Colon (tissue), 2 donors: ENCODE data around the gene PREP.

Experiments
- FAIRE-seq: peaks from 2 replicates; lab custom pipeline; 2012; peaks lifted over from hg19 to GRCh38; lab: Jason Lieb, UNC
- donor health status: control.
- donor health status: control.

The PREP gene

DNA sequence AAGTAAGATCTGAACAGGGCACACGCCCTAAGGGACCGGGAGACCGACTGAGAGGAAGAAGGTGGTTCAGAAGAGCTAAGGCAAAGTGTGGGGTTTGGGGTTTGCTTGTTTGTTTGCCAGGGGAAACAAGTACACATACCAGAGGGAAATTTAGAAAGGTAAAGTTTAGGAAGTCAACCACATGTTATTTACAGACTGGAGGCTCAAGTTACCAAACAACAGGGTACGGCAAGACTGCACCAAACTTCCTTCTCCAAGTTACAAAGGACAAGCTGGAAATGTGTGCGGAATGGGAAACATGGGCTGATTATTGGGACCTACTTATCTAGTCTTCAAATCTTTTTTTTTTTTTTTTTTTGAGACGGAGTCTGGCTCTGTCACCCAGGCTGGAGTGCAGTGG lies 11.2 kb downstream of the PREP start:
- no peak for FAIRE-seq

DNA sequence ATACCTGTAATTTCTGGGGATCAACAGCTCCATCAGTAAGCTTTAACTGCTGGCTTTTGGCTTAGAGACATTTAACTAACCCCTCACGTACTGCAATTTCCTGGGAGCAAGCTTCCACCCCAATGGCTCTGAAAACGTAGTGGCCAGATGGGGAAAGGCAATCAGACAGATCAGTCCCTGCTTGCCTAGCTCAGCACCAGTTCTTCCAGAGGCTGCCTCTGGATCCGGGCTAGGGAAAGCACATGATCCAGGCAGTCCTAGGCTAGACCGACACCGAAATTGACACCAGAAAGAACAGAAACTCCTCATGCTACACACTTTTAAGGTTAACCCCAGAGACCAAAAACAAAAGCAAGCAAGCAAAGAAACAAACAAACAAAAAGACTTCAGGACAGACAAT lies 13.3 kb downstream of the PREP start:
- FAIRE-seq, result no peak

DNA sequence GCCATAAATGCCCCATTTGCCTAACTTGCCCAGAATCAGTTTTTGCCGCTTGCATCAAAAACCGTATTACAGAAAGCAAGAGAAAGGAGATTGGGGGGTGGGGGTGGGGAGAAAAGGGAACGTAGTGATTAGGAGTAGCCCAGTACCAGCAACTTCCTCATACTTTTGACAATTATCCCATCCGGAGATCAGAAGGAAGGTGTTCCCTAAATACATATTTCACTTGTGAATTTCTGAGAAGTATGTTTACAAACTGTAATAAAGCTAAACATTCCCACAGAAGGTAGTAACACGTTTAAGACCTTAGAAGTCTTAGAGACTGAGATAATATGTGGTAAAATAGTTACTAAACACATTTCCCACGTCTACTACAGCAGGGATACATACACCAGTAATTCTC lies 14.5 kb downstream of the PREP start:
- FAIRE-seq, result no peak

DNA sequence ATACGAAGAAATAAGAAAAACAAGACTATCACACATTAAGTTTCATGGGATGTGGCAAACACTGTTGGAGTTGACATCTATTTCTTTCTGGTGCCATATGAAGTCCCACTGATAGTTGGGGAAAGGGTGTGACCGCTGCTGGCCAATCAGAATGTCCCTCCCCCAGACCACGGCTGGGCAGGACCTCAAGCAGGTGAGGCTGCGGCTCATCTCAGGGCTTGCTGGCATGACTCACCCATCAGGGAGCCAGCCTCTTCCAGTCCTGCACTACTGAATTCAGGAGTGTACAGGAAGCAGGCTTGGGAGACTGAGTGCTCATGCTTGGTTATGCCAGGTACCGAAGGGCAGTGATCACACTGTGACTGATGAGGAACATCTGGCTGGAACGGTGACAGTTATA lies 18.9 kb downstream of the PREP start:
- FAIRE-seq, result no peak

DNA sequence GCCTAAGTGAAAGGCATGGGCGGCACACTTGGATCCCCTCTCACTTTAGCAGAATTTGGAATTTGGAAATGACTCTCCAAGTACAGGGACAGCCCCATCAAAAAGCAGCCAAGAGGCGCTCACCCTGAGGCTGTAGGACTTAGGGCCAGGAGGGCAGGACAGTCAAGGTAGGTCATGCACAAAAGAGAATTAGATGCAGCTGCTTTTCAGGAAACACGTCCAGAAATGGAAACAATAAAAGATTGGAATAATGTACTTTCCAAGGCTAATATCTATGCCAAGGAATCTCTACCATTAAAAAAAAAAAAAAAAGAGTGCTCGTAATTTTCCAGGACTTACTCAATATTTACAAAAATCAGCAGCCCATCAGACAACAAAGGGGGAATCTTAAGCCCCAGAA lies 19.9 kb downstream of the PREP start:
- FAIRE-seq, result no peak

DNA sequence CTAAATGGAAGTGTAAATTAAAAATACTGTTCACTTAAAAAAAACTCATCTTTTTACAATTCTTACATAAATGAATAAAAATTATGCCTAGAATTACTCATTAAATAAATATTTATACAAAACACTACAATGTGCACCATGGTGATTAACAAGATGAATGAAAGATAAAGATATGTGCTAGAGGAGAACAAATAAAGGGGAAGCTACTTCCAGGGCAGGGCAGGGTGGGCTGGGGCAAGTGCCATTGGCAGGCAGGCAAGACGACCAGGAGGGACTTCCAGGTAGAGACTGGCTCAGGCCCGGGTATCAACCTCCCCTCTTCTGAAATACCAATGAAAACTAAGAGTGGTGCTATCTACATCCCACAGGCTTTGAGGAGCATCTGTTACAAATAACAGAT lies 20.4 kb downstream of the PREP start:
- FAIRE-seq, result no peak

DNA sequence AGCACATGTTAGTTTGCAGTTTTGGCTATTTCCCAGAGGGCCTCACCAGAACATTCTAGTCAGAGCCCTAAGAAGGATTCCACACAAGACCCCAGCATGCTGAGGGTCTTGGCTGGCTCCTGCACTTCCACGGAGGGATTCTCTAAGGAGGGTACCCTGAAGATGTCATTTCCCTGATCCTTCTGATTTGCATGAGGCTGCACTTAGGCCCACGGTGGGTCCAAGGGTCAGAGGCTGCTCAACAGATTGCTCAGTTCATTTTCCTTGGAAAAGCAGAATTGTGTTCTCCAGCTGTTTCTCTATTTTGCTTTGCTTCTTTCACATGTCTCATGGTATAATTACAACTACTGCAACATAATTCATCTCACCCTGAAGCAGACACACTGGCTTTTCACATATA lies 22.2 kb downstream of the PREP start:
- FAIRE-seq, result no peak

DNA sequence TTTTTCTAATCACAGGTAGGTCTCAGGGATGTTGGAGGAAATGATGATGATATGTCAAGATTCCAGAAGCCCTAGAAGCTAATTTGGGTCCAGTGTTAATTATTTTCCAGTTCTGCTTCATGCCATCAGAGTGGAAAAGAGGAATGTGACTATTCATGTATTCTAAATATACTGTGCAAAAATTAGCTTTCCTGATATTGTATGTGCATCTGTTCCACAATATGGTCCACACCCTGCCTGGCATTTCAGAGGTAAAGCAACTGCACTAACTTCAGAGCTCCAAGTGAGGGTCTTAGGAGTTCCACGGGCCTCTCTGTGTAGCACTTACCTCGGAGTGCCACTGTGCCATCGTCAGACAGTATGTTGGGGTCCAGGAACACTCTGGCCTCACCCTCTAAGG lies 27.1 kb downstream of the PREP start:
- no peak for FAIRE-seq

DNA sequence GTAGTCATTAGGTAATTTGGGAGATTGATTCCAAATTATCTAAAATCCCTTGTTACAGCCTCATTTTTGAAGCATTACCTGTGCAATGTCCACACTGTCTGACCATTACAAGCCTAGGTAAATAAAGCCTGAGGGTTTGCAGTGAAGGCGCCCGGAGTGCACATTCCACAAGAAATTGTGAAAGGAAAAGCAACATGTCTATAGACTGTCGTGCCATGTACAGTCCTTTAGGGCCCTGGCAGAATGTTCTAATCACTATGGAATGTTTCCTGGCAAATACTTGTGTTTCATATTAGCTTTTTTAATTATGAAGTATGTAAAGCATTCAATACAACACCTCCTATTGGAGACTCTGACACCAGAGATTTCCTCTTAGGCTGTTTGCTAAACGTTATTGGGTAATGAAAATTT lies 28.9 kb downstream of the PREP start:
- no peak for FAIRE-seq

DNA sequence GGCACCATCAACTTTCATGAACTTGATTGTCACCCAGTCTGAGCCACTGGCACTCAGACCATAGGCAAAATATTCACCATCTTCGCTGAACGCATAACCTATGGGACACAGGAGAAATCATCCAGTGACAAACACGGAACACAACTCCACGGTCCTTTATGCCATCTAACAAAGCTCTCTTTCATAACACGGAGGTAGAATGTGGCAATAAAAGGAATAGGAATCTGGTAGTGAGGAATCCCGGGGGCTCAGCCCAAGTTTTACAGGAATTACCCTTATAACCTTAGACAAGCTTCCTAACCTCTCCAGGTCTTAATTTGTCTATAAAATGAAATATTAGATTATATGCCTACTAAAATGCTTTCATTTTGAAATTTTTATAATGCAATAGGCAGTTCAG lies 29.4 kb downstream of the PREP start:
- no peak for FAIRE-seq

DNA sequence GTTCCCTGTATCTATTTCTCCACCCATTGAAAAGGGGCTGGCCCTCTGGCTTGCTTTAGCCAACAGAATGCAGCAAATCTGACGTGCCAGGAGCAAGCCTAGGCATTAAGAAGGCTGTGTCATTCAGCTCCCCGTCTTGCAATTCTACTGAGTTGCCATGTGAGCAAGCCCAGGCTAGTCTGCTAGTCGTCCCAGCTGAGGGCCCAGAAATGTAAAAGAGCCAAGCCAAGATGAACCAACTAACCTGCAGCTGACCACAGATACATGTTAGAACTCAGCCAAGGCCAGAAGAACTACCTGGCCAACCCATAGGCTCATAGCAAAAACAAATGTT lies 30.1 kb downstream of the PREP start:
- FAIRE-seq, result no peak

DNA sequence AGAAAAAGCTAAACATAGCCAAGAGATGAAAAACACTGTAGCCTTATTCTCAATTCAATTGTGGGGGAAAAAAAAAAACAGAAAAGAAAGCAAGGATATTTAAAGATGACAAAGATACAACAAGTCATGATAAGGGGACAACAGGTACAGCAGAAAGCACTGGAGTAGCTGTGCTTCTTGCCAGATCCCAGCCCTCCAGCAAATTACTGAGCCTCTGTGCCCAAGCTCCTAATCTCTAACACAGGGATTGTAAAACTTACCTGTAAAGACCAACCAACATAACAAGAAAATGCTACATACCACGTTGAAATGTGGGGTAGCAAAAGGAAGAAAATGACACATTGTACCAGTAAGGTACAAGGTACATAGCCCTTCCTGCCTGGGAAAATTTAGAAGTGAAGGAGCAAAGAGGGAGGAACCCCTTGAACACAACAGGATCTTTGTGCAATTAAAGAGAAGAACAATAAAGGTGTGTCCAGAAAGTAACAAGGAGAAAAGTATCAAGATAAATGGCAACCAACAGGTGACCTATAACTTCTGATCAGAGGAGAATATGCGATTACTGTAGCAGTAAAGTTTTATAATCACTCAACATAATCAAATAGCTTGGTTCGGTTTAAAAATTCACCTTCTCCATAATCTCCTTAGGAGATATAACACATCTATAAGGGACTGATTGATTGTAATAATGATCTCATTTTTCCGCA lies 30.6 kb downstream of the PREP start:
- FAIRE-seq, result peak; percentile 96

DNA sequence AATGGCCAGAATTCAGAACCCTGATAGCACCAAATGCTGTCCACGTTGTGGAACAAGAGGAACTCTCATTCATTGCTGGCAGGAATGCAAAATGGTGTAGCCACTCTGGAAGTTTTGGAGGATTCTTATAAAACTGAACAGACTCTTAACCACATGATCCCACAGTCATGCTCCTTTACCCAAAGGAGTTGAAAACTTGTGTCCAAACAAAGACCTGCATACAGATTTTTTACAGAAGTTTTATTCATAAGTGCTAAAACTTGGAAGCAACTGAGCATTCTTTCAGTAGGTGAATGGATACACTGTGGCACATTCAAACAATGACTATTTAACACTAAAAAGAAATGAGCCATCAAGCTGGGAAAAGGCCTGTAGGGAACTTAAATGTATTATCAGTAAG lies 32.5 kb downstream of the PREP start:
- FAIRE-seq, result no peak

DNA sequence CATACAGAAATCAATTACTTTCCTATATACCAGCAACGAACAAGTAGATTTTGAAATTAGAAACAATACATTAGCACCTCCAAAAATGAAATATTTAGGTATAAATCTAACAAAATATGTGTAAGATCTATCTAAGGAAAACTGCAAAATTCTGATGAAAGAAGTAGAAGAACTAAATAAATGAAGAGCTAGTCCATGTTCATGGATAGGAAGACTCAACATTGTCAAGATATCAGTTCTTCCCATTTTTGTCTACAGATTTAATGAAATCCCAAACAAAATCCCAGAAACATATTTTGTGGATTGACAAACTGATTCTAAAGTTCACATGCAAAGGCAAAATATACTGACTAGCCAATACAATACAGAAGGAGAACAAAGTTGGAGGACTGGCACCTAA lies 33.7 kb downstream of the PREP start:
- FAIRE-seq, result no peak

DNA sequence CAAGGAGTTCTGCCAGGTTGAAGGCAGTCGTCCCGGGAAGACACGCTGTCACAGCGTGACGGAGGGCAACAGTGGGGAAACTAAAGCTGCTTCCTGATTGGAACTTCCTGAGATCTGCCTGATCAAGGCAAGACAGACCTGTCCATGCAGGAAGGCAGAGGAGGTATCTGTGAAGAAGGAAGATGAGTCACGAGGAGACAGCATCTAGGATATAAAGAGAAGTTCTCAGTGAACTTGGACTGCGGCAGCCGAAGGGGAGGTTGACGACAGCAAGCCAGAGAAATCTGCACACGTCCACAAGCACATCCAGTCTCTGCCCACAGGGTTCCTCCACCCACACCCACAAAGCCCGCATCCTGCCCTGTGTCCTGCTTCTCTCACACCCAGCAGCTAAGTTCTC lies 38.6 kb downstream of the PREP start:
- no peak for FAIRE-seq

DNA sequence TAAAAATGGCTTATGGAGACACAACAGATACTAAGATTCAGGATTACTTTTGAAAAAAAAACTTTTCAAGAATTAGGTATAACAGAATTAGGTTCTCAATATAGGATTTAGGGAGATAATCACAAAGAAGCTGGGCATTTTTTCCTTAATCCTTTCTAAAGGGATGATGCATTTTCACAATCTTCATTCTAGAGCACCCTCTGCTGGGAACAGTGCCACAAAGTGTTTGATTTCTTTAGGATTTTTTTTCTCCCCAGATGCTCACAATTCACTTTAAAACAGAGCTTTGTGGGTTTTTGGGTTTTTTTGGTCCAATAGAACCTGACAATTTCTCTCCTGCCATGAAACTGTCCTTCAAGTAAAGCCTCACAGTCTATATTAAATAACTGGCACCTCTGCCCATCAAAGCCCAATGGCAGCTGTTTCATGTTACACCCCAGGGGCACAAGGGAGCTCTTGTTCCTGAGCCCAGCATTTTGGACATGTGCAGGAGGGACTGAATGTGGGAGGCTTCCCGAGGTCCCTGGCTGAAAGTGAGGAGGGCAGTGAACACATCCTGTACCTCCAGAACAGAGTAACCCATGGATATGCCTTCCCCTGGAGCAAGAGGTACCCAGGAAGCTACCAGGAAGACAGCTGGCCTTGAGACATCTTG lies 39.7 kb downstream of the PREP start:
- FAIRE-seq, result no peak

DNA sequence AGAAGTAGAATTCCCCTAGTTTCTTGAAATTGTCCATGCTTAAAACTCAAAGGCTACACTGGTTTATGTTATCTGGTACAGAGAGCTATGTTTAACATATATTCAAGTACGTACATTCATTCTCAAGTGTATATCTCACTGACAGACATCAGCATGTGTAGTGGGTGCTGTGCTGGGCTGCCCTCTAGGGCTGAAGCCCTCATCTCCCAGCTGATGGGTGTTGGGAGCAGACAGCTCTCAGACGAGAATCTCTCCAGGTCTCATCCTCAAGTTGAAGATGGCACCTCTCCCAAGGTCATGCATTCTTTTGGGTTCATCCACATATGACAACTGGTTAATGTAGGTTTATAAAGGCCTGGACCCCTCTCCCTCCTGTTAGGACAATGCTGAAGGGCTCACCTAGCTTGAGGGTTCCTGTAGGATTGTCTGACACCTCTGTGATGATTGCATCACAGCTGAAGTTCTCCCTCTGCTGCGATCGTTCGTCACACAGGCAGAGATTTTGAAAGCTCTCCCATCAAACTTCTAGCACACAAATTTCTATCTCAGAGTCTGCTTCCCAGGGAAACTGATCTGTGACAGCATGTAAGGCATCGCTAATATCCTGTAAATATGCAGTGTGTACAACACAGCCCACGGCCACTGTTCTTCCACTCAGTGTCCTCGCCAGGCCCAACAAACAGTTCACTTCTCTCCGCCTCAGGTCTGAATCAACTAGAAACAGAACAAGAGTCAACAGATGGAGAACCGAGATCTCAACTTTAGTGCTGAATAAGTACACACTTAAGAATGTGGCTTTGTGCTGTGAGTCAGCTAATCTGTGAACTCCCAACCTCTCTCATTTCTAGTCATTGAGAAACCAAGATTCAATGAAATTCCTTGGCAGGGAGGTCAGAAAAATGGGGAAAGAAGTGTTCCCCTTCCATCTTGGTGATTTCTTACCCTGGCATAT lies 43.2 kb downstream of the PREP start:
- FAIRE-seq, result no peak

DNA sequence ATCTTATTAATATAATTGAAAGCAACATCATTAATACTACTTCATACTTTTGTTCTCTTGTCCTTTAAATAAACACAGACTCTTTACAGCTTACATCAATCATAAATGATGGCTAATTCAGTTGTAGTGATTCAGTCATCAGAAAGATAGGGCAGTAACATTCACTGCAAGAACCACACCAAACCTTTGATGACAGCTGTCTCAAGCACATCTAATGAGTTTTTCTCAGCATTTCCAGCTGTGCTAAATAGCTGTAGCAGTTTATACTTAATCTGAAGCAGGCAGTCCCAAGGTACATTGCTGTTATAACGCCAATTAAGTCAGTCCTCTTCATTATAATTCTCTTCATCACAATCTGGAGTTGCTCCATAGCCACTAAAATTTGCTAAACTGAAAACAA lies 45.7 kb downstream of the PREP start:
- no peak for FAIRE-seq

DNA sequence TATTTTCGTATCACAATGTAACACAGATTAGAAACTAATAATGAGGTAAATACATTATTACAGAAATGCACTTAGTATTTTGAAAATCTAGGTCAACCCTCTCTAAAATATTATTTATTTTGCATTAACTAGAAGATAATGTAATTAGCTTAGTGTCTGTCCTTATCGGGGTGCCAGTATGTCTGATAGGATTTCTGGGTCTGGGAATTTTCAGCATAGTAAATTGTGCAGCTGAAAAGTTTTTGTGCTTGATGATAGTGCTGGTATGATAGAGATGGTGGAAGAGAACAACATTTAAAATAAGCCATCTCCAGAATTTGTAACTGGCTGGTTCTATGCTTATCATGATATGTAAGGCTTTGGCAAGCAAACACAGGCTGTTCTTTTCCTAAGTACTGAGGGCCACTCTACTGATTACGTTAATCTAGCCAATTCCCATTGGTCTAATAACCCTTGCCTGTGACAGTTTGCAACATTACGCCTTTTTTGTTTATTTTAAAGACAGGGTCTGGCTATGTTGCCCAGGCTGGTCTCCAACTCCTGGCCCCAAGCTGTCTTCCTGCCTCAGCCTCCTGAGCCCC lies 50.8 kb downstream of the PREP start:
- FAIRE-seq, result no peak

DNA sequence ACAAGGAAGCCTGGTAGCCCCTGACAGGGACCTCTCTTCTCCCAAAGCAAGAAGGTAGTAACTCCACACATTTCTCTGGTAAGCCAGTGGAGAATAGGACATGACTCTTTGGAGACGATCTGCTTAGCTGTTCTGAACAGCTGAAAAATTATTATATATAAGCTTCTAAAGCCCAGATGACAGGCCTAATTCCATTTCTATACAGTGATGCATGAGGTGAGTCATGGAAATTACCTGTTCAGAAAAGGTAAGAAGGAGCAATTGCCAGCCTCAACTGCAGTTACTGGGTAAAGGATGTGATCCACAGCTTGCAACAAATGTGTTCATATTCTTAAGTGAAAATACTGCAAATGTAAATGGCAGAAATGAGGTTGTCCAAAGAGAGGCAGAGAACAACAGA lies 54.0 kb downstream of the PREP start:
- FAIRE-seq, result no peak

DNA sequence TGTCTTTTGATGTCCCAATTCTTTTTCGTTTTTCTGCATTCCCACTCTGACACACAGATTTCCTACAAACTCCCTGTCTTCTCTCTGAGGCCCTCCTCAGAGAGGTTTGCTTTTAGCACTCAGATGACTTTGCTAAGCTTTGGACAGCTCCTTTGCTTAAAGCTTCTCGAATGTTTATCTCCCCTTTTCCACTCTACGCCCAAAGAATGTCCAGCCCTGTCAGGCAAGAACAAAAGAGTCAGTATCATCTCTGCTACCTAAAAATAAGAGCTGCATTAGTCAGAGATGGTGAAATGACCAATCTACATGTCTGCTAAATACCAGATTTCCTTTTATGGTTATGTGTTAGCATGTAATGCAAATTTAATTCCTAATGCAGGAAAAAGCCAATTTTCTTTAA lies 56.8 kb downstream of the PREP start:
- FAIRE-seq, result no peak

DNA sequence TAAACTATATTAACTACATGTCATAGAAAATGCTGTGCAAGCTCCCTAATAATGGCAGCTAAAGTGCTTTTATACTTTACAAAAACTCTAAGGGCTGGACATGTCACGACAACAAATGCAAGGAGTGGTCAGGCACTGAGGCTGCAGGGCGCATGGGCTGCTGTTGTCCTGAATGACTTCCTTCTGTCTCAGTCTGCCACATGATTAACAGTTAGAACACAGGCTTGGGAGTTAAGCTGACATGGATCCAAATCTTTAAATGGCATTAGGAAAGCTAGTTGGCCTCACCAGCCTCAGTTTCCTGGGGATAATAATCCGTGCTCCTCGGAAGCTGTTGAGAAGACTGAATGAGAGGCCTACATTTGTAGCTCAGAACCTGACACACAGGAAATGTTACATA lies 57.4 kb downstream of the PREP start:
- FAIRE-seq, result no peak

DNA sequence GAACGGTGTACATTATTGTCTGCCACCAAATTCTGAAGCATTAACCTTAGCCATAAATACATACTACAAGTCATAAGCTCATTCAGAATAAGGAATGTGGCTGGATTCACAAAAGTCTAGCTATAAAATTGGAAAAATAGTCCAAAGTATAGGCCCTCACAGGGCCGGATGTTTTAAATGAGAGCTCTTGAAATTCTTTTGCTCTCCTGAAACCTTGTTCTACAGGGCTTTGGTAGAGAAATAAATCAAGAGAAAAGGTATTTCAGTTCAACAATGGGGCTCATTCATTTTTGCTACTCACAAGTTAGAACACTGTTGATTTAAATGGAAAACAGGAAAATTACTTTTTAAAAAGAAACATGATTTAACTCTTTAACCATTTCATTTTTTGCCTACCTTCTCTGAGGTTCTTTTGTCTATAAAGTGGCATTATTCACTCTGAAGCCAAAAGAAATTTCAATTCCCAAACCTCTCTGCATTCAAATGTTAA lies 58.0 kb downstream of the PREP start:
- no peak for FAIRE-seq
